Measurements from ENCODE around the gene MSI2. TPM values are rescaled to one million over a fixed set of nuclear protein-coding genes. Genes with fewer than 3 reads are reported as not detected.

Gene MSI2
- polyA plus RNA-seq, 1 experiment, result 9.2 TPM

DNA sequence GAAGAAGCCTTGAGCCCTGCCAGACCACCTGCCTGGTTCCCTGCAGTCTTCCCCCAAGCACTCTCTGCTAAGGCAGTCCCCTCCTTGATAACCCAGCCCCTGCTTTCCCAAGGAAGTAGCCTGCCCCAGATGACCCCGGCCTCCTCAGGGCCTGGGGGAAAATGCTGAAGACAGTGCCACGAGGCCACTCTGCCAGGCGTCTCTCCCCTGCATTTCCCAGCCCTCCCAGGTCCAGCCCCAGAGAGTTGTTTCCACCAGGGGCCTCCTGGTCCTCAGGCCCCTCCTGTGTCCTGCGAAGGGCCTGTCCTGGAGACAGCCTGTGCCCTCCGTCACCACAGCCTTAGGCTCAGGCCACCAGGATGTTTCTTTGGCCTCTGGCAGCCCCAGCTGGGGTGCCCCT lies 392.4 kb downstream of the MSI2 start:
- Histone ChIP-seq H3K27me3 (ENCODE audit: control insufficient read depth, insufficient read depth, low read length) (no peaks in the 10 kb centered on the region), H3K36me3 (ENCODE audit: control insufficient read depth, insufficient read depth, low read length) (no peaks in the 10 kb centered on the region; the same call in 1 of the 2 replicates), H3K4me3 (ENCODE audit: low read depth, low read length) (no peak overlapping the region)
- no peak for DNase-seq (ENCODE audit: low read depth)
- ChIA-PET POLR2A (no interaction called here), CTCF (no interaction called here)
- TF ChIP-seq, protein P1, sequence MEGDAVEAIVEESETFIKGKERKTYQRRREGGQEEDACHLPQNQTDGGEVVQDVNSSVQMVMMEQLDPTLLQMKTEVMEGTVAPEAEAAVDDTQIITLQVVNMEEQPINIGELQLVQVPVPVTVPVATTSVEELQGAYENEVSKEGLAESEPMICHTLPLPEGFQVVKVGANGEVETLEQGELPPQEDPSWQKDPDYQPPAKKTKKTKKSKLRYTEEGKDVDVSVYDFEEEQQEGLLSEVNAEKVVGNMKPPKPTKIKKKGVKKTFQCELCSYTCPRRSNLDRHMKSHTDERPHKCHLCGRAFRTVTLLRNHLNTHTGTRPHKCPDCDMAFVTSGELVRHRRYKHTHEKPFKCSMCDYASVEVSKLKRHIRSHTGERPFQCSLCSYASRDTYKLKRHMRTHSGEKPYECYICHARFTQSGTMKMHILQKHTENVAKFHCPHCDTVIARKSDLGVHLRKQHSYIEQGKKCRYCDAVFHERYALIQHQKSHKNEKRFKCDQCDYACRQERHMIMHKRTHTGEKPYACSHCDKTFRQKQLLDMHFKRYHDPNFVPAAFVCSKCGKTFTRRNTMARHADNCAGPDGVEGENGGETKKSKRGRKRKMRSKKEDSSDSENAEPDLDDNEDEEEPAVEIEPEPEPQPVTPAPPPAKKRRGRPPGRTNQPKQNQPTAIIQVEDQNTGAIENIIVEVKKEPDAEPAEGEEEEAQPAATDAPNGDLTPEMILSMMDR (IDR thresholded peaks at IDR 0.05; ENCODE audit: insufficient read depth, low read depth, low read length), result no peak

DNA sequence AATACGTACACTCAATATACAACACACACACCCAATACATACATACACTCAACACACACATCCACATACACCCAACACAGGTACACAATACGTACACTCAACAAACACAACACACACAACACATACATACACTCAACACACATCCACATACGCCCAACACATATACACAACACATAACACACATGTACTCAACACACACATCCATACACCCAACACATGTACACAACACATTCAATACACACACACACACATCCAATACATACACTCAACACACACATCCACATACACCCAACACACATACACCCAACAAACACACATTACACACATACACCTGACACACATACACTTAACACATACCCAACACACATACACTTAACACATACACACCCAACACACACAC lies 392.9 kb downstream of the MSI2 start:
- Histone ChIP-seq H3K36me3 (ENCODE audit: control insufficient read depth, insufficient read depth, low read length) (no peaks in the 10 kb centered on the region; the same call in 1 of the 2 replicates), H3K27me3 (ENCODE audit: control insufficient read depth, insufficient read depth, low read length) (no peaks in the 10 kb centered on the region), H3K4me3 (ENCODE audit: low read depth, low read length) (no peak overlapping the region)
- POLR2A ChIA-PET, result no interaction called here
- no peak for DNase-seq (ENCODE audit: low read depth)
- TF ChIP-seq, protein P1 (IDR thresholded peaks at IDR 0.05; ENCODE audit: insufficient read depth, low read depth, low read length), result no peak
- CTCF ChIA-PET, result no interaction called here

DNA sequence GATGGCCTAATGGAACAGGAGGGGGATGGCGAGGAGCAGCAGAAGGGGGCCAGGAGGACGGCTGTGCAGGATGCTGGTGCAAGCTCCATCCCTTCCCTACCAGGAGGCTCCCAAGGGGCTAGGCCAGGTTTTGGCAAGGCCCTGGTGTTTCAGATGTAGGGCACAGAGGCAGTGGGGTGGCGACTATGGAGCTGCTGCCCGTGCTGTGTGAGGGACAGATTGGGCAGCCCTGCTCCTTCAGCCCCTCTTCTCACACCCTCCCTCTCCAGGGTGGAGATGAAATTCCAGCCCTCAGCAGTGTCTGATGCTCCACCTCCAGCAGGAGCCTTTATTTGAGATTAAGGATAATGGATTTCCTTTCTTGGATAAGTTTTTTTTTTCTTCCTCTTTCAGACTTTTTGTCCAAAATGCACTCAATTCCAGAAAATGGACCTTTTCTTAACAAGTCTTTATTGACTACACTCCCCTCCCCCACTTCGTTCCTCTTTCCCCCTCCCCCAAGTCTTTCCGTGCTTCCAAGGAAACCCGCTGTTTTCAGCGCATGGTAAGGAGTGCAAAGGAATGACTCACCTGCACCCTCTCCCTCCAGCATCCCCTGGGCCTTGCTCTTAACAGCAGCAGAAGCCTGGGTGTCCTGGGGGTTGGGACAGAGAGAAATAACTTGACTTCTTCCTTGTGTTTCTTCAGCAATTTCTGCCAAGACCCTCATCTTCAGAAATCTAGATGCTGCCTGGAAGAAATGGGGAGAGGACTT lies 393.6 kb downstream of the MSI2 start:
- Histone ChIP-seq H3K36me3 (ENCODE audit: control insufficient read depth, insufficient read depth, low read length) (no peaks in the 10 kb centered on the region; the same call in 1 of the 2 replicates), H3K27me3 (ENCODE audit: control insufficient read depth, insufficient read depth, low read length) (no peaks in the 10 kb centered on the region), H3K4me3 (ENCODE audit: low read depth, low read length) (no peak overlapping the region)
- POLR2A ChIA-PET, result no interaction called here
- CTCF ChIA-PET, result interaction anchor here (1.6 kb wide), 1 partner anchor 22 kb away, joined by 9 read pairs; no protein-coding TSS in a partner anchor
- TF ChIP-seq, protein P1 (IDR thresholded peaks at IDR 0.05; ENCODE audit: insufficient read depth, low read depth, low read length), result no peak
- DNase-seq (ENCODE audit: low read depth), result no peak

DNA sequence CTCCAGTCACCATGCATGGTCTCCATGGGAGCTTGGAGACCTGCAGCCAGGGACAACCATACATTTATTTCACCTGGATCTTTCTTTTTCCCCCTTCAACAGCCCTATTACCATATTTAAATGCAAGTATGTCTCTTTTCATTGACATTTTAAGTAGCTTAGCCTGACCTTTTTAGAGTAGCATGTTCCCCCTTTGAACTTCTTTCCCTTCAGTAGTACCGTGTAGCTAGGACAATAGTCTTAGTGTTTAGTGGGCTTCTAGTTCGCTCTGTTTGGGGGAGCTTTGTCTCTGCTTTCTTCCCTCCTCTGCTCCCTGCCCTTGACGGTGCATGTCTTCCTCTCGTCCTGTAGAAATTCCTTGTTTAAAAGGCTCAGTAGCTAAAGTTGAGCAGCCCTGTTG lies 394.2 kb downstream of the MSI2 start:
- ChIA-PET CTCF (interaction anchor here (1.6 kb wide), 1 partner anchor 21 kb away, joined by 9 read pairs; no protein-coding TSS in a partner anchor), POLR2A (no interaction called here)
- no peak for DNase-seq (ENCODE audit: low read depth)
- H3K27me3 ChIP-seq (ENCODE audit: control insufficient read depth, insufficient read depth, low read length), result no peaks in the 10 kb centered on the region
- H3K4me3 ChIP-seq (ENCODE audit: low read depth, low read length), result no peak overlapping the region
- H3K36me3 ChIP-seq (ENCODE audit: control insufficient read depth, insufficient read depth, low read length), result no peaks in the 10 kb centered on the region; the same call in 1 of the 2 replicates
- TF ChIP-seq, protein P1 (IDR thresholded peaks at IDR 0.05; ENCODE audit: insufficient read depth, low read depth, low read length), result no peak

DNA sequence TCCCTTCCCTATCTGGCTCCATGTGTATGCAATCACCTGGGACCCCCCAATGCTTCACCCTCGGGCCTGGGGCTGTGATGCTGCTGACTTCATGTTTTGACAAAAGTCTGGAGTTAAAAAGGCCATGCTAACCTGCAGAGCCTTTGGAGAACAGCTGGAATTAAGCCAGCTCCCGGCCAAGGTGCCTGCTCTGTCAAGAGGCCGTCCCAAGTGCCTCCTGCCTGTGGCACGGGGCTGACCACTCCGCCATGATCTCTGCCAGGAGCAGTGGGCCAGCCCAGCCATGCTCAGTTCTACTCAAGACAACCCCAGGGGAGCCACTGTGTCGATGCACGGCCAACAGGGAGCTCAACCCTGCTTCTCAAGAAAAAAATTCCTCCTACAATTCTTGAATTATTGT lies 395.1 kb downstream of the MSI2 start:
- Histone ChIP-seq H3K27me3 (ENCODE audit: control insufficient read depth, insufficient read depth, low read length) (no peaks in the 10 kb centered on the region), H3K36me3 (ENCODE audit: control insufficient read depth, insufficient read depth, low read length) (no peaks in the 10 kb centered on the region; the same call in 1 of the 2 replicates), H3K4me3 (ENCODE audit: low read depth, low read length) (no peak overlapping the region)
- TF ChIP-seq, protein P1 (IDR thresholded peaks at IDR 0.05; ENCODE audit: insufficient read depth, low read depth, low read length), result no peak
- CTCF ChIA-PET, result interaction anchor here (1.5 to 1.6 kb wide), 2 partner anchors 11 to 21 kb away, joined by 4 to 9 read pairs; no protein-coding TSS in a partner anchor
- DNase-seq (ENCODE audit: low read depth), result no peak
- POLR2A ChIA-PET, result no interaction called here
